Glutamatergic neuron (in vitro differentiated cells): ENCODE measurements around the gene MSI1. TPM values are rescaled to one million over a fixed set of nuclear protein-coding genes. Genes with fewer than 3 reads are reported as not detected.

ENCODE experiments used
- DNase-seq: peaks from one replicate; pipeline ENCODE4 v3.0.0; 2022
- H3K27ac Mint-ChIP-seq: one replicate; pipeline ENCODE4 v1.8.0; 2020; ENCODE audit warnings: mild to moderate bottlenecking, mixed read lengths, inconsistent platforms; ENCODE audit not compliant: unreplicated experiment
- H3K27me3 Mint-ChIP-seq: one replicate; pipeline ENCODE4 v1.8.0; 2020; ENCODE audit warnings: mild to moderate bottlenecking, moderate library complexity, mixed read lengths, inconsistent platforms; ENCODE audit not compliant: unreplicated experiment
- H3K36me3 Mint-ChIP-seq: one replicate; pipeline ENCODE4 v1.8.0; 2020; ENCODE audit warnings: mild to moderate bottlenecking, mixed read lengths, inconsistent platforms; ENCODE audit not compliant: unreplicated experiment
- H3K4me1 Mint-ChIP-seq: one replicate; pipeline ENCODE4 v1.8.0; 2020; ENCODE audit warnings: mild to moderate bottlenecking, low read depth, mixed read lengths, inconsistent platforms; ENCODE audit not compliant: unreplicated experiment
- H3K4me3 Mint-ChIP-seq: one replicate; pipeline ENCODE4 v1.8.0; 2020; ENCODE audit warnings: mild to moderate bottlenecking, mixed read lengths, inconsistent platforms; ENCODE audit not compliant: unreplicated experiment
- H3K9me3 Mint-ChIP-seq: one replicate; pipeline ENCODE4 v1.8.0; 2020; ENCODE audit warnings: mild to moderate bottlenecking, moderate library complexity, mixed read lengths, inconsistent platforms; ENCODE audit not compliant: unreplicated experiment
- total RNA-seq: library from RNA; stranded (reverse); fragmentation: NEBNext Ultra II Directional; extraction: Animal tissue kit (Norgen Biotek cat#: 25700); gene quantifications from one replicate; pipeline ENCODE4 v1.2.1, GENCODE V29; 2021; ENCODE audit not compliant: unreplicated experiment
- TF ChIP-seq, protein P1 (sequence below): fragments of 200-600 bp; sonication (generic); IDR thresholded peaks from one replicate; pipeline ENCODE4 v1.5.0; 2021; ENCODE audit not compliant: partially characterized antibody, unreplicated experiment

MSI1 gene
- total RNA-seq, 1 donor from 2014 or later, result 229 TPM

GRCh38 chr12:120366845-120367232, 2.1 kb downstream of the MSI1 start:
- H3K27ac Mint-ChIP-seq, result peak overlapping the region; percentile 96
- no peaks in the 10 kb centered on the region for H3K36me3 Mint-ChIP-seq
- H3K27me3 Mint-ChIP-seq, result peaks cover 41% of the 10 kb centered on the region
- H3K4me3 Mint-ChIP-seq, result peak overlapping the region; percentile 99
- no peak for DNase-seq
- H3K9me3 Mint-ChIP-seq, result peaks cover 36% of the 10 kb centered on the region
- TF ChIP-seq, protein P1, sequence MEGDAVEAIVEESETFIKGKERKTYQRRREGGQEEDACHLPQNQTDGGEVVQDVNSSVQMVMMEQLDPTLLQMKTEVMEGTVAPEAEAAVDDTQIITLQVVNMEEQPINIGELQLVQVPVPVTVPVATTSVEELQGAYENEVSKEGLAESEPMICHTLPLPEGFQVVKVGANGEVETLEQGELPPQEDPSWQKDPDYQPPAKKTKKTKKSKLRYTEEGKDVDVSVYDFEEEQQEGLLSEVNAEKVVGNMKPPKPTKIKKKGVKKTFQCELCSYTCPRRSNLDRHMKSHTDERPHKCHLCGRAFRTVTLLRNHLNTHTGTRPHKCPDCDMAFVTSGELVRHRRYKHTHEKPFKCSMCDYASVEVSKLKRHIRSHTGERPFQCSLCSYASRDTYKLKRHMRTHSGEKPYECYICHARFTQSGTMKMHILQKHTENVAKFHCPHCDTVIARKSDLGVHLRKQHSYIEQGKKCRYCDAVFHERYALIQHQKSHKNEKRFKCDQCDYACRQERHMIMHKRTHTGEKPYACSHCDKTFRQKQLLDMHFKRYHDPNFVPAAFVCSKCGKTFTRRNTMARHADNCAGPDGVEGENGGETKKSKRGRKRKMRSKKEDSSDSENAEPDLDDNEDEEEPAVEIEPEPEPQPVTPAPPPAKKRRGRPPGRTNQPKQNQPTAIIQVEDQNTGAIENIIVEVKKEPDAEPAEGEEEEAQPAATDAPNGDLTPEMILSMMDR, result no peak
- peaks cover 53% of the 10 kb centered on the region for H3K4me1 Mint-ChIP-seq

DNA sequence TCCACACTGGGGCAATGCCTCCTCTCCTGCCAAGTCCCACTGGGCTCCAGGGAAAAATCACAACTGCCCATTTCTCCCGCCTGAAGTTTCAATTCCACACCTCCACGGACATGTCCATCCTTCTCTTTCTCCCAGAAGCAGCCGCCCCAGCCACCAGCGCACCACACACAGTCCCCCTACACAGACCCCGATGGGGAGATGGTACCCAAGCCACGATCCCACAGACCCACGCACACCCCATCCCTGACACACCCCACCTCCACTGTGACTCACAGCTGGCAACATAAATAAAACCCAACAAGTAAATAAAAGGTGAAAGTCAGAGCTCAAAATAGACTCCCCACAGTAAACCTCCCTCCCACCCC, 2.6 kb downstream of the MSI1 start:
- TF ChIP-seq, protein P1, result no peak
- Mint-ChIP-seq H3K4me3 (peak overlapping the region; percentile 99), H3K27ac (peak overlapping the region; percentile 96), H3K9me3 (peaks cover 36% of the 10 kb centered on the region), H3K36me3 (no peaks in the 10 kb centered on the region), H3K27me3 (peaks cover 41% of the 10 kb centered on the region), H3K4me1 (peaks cover 53% of the 10 kb centered on the region)
- no peak for DNase-seq

DNA sequence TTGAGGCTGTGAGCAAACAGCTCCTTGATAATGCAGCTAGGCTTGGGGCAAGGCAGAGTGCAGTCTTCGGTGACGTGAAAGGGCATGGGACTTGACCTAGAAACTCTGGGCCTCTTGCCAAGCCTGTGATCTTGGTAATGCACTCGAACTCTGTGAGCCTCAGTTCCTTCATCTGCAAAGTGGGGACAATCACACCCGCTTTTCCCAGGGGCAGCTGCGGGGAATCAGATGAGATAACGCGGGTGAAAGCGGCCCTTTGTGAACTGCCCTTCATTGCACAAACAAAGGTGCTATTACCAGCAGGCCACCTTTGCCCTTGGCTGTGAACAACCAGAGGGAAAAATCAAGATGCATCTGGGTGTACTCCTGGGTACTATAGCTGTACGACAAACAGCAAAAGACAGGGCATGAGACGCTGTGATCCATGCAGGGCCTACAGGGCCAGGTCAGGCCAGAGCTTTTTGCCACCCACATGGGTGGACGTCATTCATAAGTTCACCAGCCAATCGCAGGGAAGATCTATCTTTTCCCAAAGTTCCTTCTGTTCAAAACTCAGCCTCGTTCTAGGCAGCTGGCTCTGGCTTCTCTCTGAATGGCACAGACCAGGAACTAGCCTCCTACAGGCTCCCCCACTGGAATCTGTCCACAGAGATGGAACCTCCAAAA, 3.2 kb downstream of the MSI1 start:
- peak overlapping the region; percentile 96 for H3K27ac Mint-ChIP-seq
- H3K9me3 Mint-ChIP-seq, result peaks cover 40% of the 10 kb centered on the region
- TF ChIP-seq, protein P1, result no peak
- DNase-seq, result no peak
- H3K36me3 Mint-ChIP-seq, result no peaks in the 10 kb centered on the region
- peaks cover 46% of the 10 kb centered on the region for H3K27me3 Mint-ChIP-seq
- H3K4me3 Mint-ChIP-seq, result peak overlapping the region; percentile 99
- peaks cover 57% of the 10 kb centered on the region for H3K4me1 Mint-ChIP-seq

DNA sequence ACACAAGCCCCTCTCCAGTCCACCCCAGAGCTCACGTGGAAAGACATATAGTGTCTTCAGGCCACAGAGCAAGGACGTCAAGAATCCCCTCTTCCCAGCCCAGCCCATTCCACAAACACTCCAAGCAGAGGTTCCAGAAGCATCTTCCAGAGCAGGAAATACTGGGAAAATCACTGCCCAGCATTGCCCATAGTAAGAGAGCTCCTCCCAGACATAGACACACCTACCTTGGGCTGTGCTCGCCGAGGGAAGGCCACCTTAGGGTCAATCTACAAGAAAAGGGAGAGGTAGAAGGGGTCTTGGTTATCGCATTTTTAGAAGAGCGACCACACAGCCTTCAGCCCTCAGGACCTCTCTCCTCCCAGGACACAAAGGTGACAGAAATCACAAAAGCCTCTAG, 4.5 kb downstream of the MSI1 start:
- Mint-ChIP-seq H3K36me3 (no peaks in the 10 kb centered on the region), H3K27ac (peak overlapping the region; percentile 100), H3K27me3 (peaks cover 39% of the 10 kb centered on the region), H3K4me1 (peaks cover 58% of the 10 kb centered on the region), H3K9me3 (peaks cover 37% of the 10 kb centered on the region), H3K4me3 (peak overlapping the region; percentile 99)
- TF ChIP-seq, protein P1, result no peak
- DNase-seq, result no peak

- Mint-ChIP-seq H3K36me3 (peaks cover under 1% of the 10 kb centered on the region), H3K4me3 (peak overlapping the region; percentile 90), H3K27ac (peak overlapping the region; percentile 100), H3K9me3 (peaks cover 36% of the 10 kb centered on the region), H3K27me3 (peaks cover 40% of the 10 kb centered on the region), H3K4me1 (peaks cover 66% of the 10 kb centered on the region)
- TF ChIP-seq, protein P1, result no peak
- DNase-seq, result peak; percentile 52
Observed at GRCh38 chr12:120363274-120363855, 5.6 kb downstream of the MSI1 start.
